Stimulated activated memory B cell treated with anti-CD40 and anti-IgM and Interleukin-4, amounts not matched to agents 10 μg/mL and 1 μg/mL and 100 μg/mL, for 72 hours (primary cell): ENCODE data around the gene METTL5.
A peak's percentile ranks its signal among the peaks of the same experiment; 100 is the strongest.

Source experiments
- ATAC-seq: fragments of 150-1000 bp; cut with Tn5 transposase; 2 replicates; pipeline ENCODE4 v1.10.0; 2021
- H3K27ac Mint-ChIP-seq: one replicate; pipeline ENCODE4 v1.8.0; 2022; ENCODE audit warnings: mild to moderate bottlenecking, mixed read lengths
- H3K27me3 Mint-ChIP-seq: one replicate; pipeline ENCODE4 v1.8.0; 2022; ENCODE audit warnings: mixed read lengths
- H3K36me3 Mint-ChIP-seq: one replicate; pipeline ENCODE4 v1.8.0; 2022; ENCODE audit warnings: mixed read lengths
- H3K4me1 Mint-ChIP-seq: one replicate; pipeline ENCODE4 v1.8.0; 2022; ENCODE audit warnings: mixed read lengths
- H3K4me3 Mint-ChIP-seq: one replicate; pipeline ENCODE4 v1.8.0; 2022; ENCODE audit warnings: mild to moderate bottlenecking, moderate library complexity, mixed read lengths
- H3K9me3 Mint-ChIP-seq: one replicate; pipeline ENCODE4 v1.8.0; 2022; ENCODE audit warnings: mixed read lengths

The METTL5 gene

GRCh38 chr2:169776252-169776761, 48.4 kb downstream of the METTL5 start:
- no peaks in the 10 kb centered on the region for H3K9me3 Mint-ChIP-seq
- no peaks in the 10 kb centered on the region for H3K36me3 Mint-ChIP-seq
- no peak overlapping the region for H3K4me3 Mint-ChIP-seq
- no peaks in the 10 kb centered on the region for H3K27me3 Mint-ChIP-seq
- H3K27ac Mint-ChIP-seq = no peak overlapping the region
- no peak for ATAC-seq
- no peaks in the 10 kb centered on the region for H3K4me1 Mint-ChIP-seq

GRCh38 chr2:169775765-169776164, 48.9 kb downstream of the METTL5 start:
- H3K27me3 Mint-ChIP-seq = no peaks in the 10 kb centered on the region
- H3K9me3 Mint-ChIP-seq = no peaks in the 10 kb centered on the region
- no peak overlapping the region for H3K27ac Mint-ChIP-seq
- no peaks in the 10 kb centered on the region for H3K36me3 Mint-ChIP-seq
- ATAC-seq = no peak
- H3K4me1 Mint-ChIP-seq = no peaks in the 10 kb centered on the region
- no peak overlapping the region for H3K4me3 Mint-ChIP-seq

- no peak for ATAC-seq
- H3K27me3 Mint-ChIP-seq = no peaks in the 10 kb centered on the region
- H3K4me3 Mint-ChIP-seq = no peak overlapping the region
- no peaks in the 10 kb centered on the region for H3K4me1 Mint-ChIP-seq
- no peak overlapping the region for H3K27ac Mint-ChIP-seq
- no peaks in the 10 kb centered on the region for H3K36me3 Mint-ChIP-seq
- H3K9me3 Mint-ChIP-seq = no peaks in the 10 kb centered on the region
These were observed 49.4 kb downstream of the METTL5 start for GRCh38 chr2:169775354-169775753.

- H3K9me3 Mint-ChIP-seq = no peaks in the 10 kb centered on the region
- H3K4me3 Mint-ChIP-seq = no peak overlapping the region
- no peaks in the 10 kb centered on the region for H3K36me3 Mint-ChIP-seq
- no peak overlapping the region for H3K27ac Mint-ChIP-seq
- H3K4me1 Mint-ChIP-seq = peaks cover 7% of the 10 kb centered on the region
- no peak for ATAC-seq
- peaks cover 14% of the 10 kb centered on the region for H3K27me3 Mint-ChIP-seq
These were observed 52.1 kb downstream of the METTL5 start for GRCh38 chr2:169772651-169773050.

GRCh38 chr2:169771612-169772011, 53.1 kb downstream of the METTL5 start:
- Mint-ChIP-seq H3K36me3 (no peaks in the 10 kb centered on the region), H3K27me3 (peaks cover 16% of the 10 kb centered on the region), H3K9me3 (no peaks in the 10 kb centered on the region), H3K27ac (no peak overlapping the region), H3K4me3 (no peak overlapping the region), H3K4me1 (peaks cover 13% of the 10 kb centered on the region)
- ATAC-seq = no peak

- ATAC-seq = no peak
- no peaks in the 10 kb centered on the region for H3K36me3 Mint-ChIP-seq
- peaks cover 13% of the 10 kb centered on the region for H3K4me1 Mint-ChIP-seq
- H3K4me3 Mint-ChIP-seq = no peak overlapping the region
- H3K9me3 Mint-ChIP-seq = no peaks in the 10 kb centered on the region
- H3K27ac Mint-ChIP-seq = no peak overlapping the region
- peaks cover 16% of the 10 kb centered on the region for H3K27me3 Mint-ChIP-seq
These were observed 53.7 kb downstream of the METTL5 start for GRCh38 chr2:169771021-169771420.

GRCh38 chr2:169768262-169768995, 56.3 kb downstream of the METTL5 start:
- Mint-ChIP-seq H3K27me3 (peaks cover 16% of the 10 kb centered on the region), H3K9me3 (no peaks in the 10 kb centered on the region), H3K36me3 (no peaks in the 10 kb centered on the region), H3K4me1 (peaks cover 13% of the 10 kb centered on the region), H3K4me3 (peak overlapping the region; percentile 81), H3K27ac (no peak overlapping the region)
- ATAC-seq = peak; percentile 41

- no peak for ATAC-seq
- H3K27me3 Mint-ChIP-seq = peaks cover 27% of the 10 kb centered on the region
These were observed 57.3 kb downstream of the METTL5 start for GRCh38 chr2:169767243-169767888.

GRCh38 chr2:169765523-169765922, 59.2 kb downstream of the METTL5 start:
- Mint-ChIP-seq H3K27me3 (peaks cover 37% of the 10 kb centered on the region), H3K4me1 (peaks cover 13% of the 10 kb centered on the region), H3K27ac (no peak overlapping the region), H3K4me3 (no peak overlapping the region), H3K9me3 (no peaks in the 10 kb centered on the region), H3K36me3 (no peaks in the 10 kb centered on the region)
- ATAC-seq = no peak

More at GRCh38 chr2:169767243-169767888, 57.3 kb downstream of the METTL5 start:
- H3K36me3 Mint-ChIP-seq = no peaks in the 10 kb centered on the region
- no peak overlapping the region for H3K27ac Mint-ChIP-seq
- peaks cover 13% of the 10 kb centered on the region for H3K4me1 Mint-ChIP-seq
- no peak overlapping the region for H3K4me3 Mint-ChIP-seq
- no peaks in the 10 kb centered on the region for H3K9me3 Mint-ChIP-seq

- Mint-ChIP-seq H3K4me1 (no peaks in the 10 kb centered on the region), H3K27me3 (peaks cover 28% of the 10 kb centered on the region), H3K4me3 (no peak overlapping the region), H3K36me3 (no peaks in the 10 kb centered on the region), H3K27ac (no peak overlapping the region), H3K9me3 (no peaks in the 10 kb centered on the region)
- ATAC-seq = no peak
These were observed 62.8 kb downstream of the METTL5 start for GRCh38 chr2:169761970-169762292.
